ENCODE measurements around the gene CDC7.

GRCh38 chr1:91537281-91537986, 36.8 kb downstream of the CDC7 start:
- TF ChIP-seq NR2C2 (CRISPR knock-in tag; IDR thresholded peaks at IDR 0.05) (no peak), ZNF121 (CRISPR knock-in tag; IDR thresholded peaks at IDR 0.05) (no peak), CTCF (IDR thresholded peaks at IDR 0.05) (no peak)

All from WTC11 (cell line).